ENCODE data around the gene POC1A.

The POC1A gene

GRCh38 chr3:52126036-52126435 is 28.2 kb downstream of the POC1A start:
- no peak for DNase-seq

DNA sequence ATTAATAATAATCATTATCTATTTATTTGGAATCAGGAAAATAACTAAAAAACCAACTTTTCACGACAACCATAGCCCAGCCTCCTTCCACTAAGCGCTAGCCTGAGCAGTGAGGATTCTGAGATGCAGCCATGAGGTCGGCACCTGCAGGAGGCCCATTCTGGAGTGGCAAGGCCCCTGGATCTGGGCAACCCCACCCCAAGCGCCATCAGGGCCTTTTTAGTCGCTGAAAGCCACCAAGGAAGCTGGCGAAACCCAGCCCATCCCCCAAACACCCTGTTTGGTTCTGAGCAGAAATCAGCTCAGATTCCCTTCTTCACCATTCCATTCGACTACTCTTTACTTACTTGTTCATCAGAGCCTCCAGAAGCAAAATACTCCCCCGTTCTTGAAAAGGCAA is 29.5 kb downstream of the POC1A start:
- DNase-seq: no peak

DNA sequence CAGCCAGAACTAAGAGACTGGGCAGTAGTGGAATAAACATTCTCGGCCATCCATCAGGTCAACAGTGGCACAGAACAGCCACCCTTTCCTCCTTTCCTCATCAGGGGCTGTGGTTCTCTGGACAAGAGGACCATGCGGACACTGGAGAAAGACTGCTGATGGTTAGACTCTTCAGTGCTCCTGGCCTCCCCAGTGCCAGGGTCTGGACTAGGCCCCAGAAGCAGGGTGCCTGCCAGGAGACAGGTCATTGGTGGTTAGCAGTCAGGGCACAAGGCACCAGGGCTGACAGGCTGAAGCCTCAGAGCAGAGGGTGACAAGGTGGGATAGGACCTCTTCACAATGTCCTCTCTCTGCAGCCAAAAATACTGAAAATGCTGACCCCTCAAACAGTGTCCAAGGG is 30.1 kb downstream of the POC1A start:
- DNase-seq: no peak

DNA sequence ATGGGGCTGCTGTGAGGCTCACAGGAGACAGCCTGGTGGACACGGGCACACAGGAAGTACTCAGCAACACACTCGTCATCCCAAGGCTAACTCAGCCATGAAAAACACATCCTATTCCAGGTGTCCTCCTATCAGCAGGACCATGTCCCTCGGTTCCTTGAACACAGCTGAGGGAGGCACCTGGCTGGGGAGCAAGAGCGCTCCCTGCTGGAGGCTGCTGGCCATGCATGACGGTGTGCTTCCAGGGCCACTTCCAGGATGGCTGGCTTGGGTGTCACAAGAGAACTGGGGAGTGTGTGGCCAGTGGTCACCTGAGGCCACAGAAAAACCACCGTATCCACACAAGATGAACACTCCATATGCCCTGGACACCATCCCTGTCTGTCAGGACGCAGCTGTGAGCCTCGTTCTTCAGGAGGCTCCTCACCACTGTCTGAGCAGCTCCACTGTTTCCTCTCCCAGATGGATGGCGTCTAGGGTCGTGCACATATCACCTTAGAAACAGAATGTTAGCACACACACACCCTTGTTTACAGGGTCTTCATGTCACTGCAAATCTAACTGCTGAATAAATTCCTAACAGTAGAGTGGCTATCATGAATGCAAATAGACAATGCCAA is 31.0 kb downstream of the POC1A start:
- peak; percentile 52 to 66 (median 63) for DNase-seq

DNA sequence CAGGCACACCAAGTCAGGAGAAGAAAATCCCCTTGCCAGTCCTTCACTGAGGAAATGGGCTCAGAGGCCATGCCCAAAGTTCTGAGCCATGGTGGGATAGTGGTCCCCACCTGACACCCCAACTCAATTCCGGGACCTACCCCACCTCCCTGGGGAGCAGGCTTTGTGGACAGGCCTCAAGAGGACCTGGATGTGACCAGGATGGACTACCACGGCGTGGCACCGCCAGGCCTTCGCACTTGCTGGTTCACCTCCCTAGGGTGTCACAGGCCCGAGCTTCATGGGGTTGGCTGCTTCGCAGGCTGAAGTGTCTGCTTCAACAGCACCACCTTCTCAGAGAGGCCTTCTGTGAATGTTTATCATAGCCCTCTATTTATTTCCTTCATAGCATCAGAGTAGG is 31.7 kb downstream of the POC1A start:
- DNase-seq: no peak

DNA sequence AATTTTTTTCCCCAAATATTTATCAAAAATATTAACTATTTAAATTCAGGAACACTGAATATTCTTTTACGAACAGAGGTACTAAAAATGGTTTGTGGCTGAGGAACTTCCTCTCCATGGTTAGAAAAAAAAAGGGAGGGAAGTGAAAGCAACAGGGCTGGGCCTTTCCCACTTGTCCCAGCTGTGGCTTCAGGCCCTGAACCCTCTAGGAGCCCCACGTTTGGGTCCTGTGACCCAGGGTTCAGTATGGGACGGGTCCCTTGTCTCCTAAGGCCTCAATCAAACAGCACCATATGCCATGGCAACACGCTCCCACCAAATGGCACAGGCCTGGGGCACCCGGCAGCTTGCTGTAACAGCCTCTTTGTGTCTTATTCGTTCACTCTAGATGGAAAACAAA is 32.4 kb downstream of the POC1A start:
- no peak for DNase-seq

GRCh38 chr3:52121464-52121805 is 32.8 kb downstream of the POC1A start:
- no peak for DNase-seq

- DNase-seq: no peak
Observed at GRCh38 chr3:52120556-52121463, 33.4 kb downstream of the POC1A start.

DNA sequence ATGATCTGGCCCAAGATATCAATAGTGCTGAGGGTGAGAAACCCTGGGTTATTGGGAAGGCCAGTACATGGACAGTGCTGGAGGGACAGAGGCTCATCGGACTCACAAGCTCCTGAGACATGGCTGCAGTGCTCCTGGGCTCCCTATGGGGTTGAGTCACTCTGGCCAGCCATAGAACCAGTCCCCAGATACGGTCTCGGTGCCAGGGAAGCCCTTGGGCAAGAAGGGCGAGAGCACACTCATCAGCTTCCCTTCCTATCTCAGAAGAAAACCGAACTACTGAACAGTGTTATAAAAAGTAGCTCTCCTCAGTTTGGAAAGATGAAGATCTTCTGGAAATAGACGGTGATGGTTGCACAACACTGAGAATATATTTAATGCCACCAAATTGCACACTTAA is 34.4 kb downstream of the POC1A start:
- DNase-seq: no peak

- no peak for DNase-seq
Observed at GRCh38 chr3:52119099-52119498, 35.1 kb downstream of the POC1A start.

DNA sequence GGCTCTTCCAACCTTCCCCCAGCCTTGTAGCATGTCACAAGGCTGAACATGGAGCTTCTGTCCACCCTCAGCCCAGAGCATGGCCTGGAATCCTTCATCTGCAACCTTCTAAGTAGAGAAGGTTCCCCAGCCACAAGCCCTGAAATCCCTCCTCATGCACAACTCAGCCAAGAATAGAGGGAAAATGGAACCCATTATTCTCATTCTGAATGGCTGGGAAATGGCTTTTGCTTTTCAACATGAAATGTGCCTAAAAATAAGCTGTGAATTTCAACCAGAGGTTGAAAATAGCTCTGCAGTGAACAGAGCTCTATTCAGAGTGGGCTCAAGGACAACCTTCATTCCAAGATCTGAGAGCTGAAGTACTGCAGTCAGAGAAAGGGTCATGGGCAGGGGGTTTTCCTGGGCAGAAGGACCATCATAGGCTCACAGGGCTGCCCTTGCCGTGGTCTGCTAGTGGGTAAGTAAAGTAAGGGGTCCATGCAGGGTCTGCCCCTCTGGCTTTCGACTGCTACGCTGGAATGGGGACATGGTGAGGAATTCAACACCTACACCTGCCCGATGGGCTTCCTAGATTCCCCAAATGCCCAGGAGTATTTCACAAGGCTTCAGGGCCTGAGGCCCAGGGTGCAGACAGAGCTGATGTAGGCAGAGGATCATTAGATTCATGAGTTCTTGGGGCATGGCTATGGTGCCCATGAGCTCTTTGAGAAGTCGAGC is 35.9 kb downstream of the POC1A start:
- DNase-seq: no peak

DNA sequence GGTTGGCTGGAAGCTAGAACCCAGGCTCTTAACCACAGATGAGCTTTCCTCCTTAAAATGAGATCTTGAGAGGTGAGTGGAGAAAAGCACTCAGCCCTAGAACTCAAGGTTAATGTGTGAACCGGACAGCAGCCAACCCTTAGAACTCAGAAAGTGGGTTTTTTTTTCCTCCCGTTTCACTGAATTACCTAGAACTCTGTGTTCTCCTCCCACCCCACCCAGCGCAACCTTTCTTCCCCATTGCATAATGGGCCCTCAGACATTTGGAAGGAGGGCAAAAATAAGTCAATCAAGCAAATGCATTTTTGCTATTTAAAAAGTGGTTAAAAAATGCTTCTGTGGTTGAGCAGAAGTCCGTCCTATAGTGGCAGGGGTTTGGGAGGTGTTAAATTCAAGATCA is 36.7 kb downstream of the POC1A start:
- DNase-seq: no peak

DNA sequence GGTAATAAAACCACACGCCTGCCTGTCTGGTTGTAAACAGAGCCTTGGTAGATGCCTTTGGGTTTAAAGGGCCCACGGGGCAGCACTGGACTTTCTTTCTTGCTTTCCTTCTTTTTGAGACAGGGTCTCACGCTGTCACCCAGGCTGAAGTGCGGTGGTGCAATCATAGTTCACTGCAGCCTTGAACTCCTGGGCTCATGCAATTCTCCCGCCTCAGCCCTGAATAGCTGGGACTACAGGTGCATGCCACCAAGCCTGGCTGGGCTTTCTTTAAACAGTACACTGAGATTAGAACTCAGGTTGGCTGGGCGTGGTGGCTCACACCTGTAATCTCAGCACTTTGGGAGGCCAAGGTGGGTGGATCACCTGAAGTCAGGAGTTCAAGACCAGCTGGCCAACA is 42.2 kb downstream of the POC1A start:
- DNase-seq: no peak

DNA sequence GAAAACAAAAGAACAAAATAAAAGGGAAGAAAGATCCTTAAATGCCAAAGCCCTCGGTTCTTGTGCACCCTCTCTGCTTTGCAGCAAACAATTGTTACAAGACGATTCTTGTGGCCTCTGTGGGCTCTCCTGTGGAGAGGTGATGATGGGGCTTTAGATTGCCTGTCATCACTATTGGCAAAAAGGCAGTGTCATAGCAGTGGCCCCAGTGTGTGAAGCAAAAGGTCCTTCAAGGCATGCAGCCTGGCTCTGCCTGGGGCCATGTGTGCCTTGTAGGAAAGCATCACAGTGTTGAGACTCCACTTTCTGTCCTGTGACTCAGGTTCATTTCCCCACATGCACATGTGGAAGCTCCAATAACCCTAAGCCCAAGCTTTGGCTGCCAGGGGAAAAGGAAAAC is 43.7 kb downstream of the POC1A start:
- no peak for DNase-seq

DNA sequence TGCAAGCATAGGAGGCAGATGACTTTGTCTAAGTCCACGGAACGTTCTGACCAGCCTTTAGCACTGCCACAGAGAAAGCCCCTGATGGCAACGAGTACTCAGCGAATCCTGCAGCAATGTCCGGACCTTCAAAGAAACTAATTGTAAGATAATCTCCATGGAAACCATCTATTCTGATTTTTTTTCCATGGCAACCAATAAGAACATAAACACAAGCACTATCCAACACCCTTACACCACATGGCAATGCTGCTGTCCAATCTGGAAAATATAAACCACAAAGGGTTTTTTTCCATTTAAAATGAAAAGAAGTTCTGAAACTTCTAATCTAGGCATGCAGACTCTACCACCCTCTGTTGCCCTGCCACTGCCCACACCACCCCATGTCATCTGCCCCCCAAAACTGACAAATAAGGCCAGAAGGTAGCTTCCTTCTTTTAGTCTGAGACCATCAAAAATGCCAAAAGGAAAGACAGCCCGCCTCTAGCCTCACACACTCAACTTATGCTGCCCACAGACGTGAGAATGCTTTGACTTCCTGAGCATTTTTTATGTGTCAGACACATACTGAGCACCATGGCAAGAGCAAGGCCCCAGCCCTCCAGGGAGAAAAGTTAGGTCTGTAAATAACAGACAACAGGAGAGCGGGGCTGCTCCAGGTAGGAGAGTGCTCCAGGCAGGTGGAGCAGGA is 44.5 kb downstream of the POC1A start:
- DNase-seq: no peak

DNA sequence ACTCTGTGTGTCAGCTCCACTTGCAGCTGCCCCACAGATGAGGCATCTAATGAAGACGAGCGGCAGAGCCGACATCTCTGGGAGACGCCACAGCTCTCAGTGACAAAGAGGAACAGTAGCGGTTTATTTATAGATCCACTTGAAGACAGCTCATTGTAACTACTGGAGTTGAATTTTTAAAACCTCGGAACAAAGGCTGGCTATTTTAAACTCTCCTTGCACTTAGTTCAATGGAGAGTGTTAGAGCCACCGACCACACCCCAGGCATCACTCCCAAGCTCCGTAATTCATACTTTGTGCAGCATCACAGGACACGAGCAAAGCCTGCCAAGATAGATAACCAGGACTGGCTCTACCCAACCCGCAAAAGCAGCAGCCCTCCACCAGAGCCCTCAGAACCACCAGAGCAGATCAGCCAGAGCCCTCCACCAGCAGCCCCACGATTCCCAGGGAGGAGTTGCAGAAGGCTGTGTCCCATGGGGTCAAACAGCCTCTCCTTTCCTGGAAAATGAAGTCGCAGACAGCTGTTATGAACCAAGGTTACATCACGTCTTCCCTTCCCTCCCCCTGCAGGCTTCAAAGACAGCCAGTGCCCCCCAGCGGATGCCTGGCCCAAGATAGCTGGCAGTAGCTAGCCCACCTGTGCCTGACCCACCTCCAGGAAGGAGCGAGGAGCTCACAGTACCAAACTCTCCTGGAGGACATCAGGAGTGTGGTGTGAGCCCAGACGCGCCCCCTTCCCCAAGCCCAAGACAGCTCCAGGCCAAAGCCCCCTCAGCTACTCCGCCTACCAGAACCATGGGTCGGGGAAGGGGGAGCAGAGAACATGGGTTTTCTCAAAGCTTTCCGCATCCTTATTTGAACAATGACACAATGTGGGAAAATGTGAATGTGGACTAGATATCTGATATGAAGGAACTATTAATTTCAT is 45.7 kb downstream of the POC1A start:
- no peak for DNase-seq

- no peak for DNase-seq
Observed at GRCh38 chr3:52106951-52107611, 47.1 kb downstream of the POC1A start.

GRCh38 chr3:52104684-52105640 is 49.3 kb downstream of the POC1A start:
- no peak for DNase-seq

GRCh38 chr3:52102934-52103333 is 51.3 kb downstream of the POC1A start:
- no peak for DNase-seq

DNA sequence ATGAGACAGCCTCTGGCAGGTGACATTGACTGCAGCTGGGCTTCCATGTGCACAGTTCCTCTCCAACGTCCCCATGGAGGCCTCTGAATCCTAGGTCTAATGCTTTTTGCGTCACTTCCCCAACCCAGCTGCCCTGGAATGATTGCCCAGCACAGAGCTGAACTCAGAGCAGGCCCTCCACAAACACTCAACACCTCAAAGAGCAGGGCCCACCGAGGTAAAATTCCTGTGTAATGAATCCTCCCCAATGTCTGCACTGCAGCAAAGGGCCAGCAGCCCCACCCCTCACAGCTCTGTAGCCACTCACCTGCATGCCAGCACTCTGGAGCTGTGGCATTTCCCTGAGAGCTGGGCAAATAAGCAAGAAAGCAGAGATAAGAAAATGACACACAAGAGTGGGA is 55.2 kb downstream of the POC1A start:
- DNase-seq: no peak

Measured in T-helper 1 cell (primary cell).